Thoracic aorta (tissue), 2 donors: ENCODE measurements around the gene RBKS. TPM values are rescaled to one million over a fixed set of nuclear protein-coding genes. Genes with fewer than 3 reads are reported as not detected.

Source experiments
- ATAC-seq: fragments of 150-250 bp; one replicate; pipeline ENCODE4 v1.8.0; 2017; ENCODE audit warnings: low read depth; ENCODE audit not compliant: insufficient number of reproducible peaks, low FRiP score
- DNase-seq: peaks from one replicate; pipeline ENCODE4 v3.0.0-alpha.2; 2020; ENCODE audit warnings: low spot score
- H3K27ac ChIP-seq, 2 donors: fragments of 200-600 bp; sonication (generic); 1 replicate in 1 of 2; 2 replicates in 1 of 2; pipeline ENCODE4 v1.5.1; 2016; ENCODE audit warnings: mild to moderate bottlenecking in 2 of 2, moderate library complexity in 2 of 2
- H3K27me3 ChIP-seq: fragments of 200-600 bp; sonication (generic); replicated peaks from 2 replicates; pipeline ENCODE4 v1.6.0; 2016; ENCODE audit warnings: mild to moderate bottlenecking; ENCODE audit not compliant: insufficient read depth
- H3K36me3 ChIP-seq: fragments of 200-600 bp; sonication (generic); one replicate; pipeline ENCODE4 v1.5.1; 2016
- H3K4me1 ChIP-seq, 2 donors: fragments of 200-600 bp; sonication (generic); 1 replicate in 1 of 2; 2 replicates in 1 of 2; pipeline versions ENCODE4 v1.5.1 to v1.6.0; 2016; ENCODE audit warnings: low read depth in 2 of 2, mild to moderate bottlenecking in 1 of 2; ENCODE audit not compliant: control insufficient read depth in 1 of 2
- H3K4me3 ChIP-seq: fragments of 200-600 bp; sonication (generic); 2 replicates; pipeline ENCODE4 v1.5.1; 2016; ENCODE audit warnings: mild to moderate bottlenecking
- H3K9me3 ChIP-seq: fragments of 200-600 bp; sonication (generic); 2 replicates; pipeline ENCODE4 v1.5.1; 2016
- total RNA-seq, 2 donors: library from RNA; depleted of rRNA; stranded (reverse); fragments of >200 nt; gene quantifications; one replicate each; pipeline versions ENCODE4 v1.1.0 to v1.2.3, GENCODE V29; 2016
- TF ChIP-seq, protein P1 (sequence below): fragments of 200-600 bp; sonication (generic); IDR thresholded peaks from one replicate; pipeline ENCODE4 v1.5.1; 2019; ENCODE audit warnings: antibody characterized with exemption

RBKS gene
- total RNA-seq, 2 donors from 2014 or later: 3.1 to 5.0 TPM

GRCh38 chr2:27897717-27898116, 7.5 kb upstream of the RBKS start:
- peaks cover 7% of the 10 kb centered on the region for H3K36me3 ChIP-seq

GRCh38 chr2:27893006-27893405, 2.8 kb upstream of the RBKS start:
- Histone ChIP-seq H3K36me3 (peaks cover 7% of the 10 kb centered on the region), H3K27me3 (no peaks in the 10 kb centered on the region), H3K4me3 (no peak overlapping the region), H3K9me3 (no peaks in the 10 kb centered on the region), H3K4me1 (peaks cover 14 to 32% of the 10 kb centered on the region in 2 donors), H3K27ac (no peak overlapping the region)
- no peak for DNase-seq
- ATAC-seq: no peak
- TF ChIP-seq, protein P1, sequence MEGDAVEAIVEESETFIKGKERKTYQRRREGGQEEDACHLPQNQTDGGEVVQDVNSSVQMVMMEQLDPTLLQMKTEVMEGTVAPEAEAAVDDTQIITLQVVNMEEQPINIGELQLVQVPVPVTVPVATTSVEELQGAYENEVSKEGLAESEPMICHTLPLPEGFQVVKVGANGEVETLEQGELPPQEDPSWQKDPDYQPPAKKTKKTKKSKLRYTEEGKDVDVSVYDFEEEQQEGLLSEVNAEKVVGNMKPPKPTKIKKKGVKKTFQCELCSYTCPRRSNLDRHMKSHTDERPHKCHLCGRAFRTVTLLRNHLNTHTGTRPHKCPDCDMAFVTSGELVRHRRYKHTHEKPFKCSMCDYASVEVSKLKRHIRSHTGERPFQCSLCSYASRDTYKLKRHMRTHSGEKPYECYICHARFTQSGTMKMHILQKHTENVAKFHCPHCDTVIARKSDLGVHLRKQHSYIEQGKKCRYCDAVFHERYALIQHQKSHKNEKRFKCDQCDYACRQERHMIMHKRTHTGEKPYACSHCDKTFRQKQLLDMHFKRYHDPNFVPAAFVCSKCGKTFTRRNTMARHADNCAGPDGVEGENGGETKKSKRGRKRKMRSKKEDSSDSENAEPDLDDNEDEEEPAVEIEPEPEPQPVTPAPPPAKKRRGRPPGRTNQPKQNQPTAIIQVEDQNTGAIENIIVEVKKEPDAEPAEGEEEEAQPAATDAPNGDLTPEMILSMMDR: no peak

More at GRCh38 chr2:27897717-27898116, 7.5 kb upstream of the RBKS start:
- no peak overlapping the region for H3K27ac ChIP-seq
- no peaks in the 10 kb centered on the region for H3K4me1 ChIP-seq
- no peak overlapping the region for H3K4me3 ChIP-seq
- no peak for ATAC-seq
- TF ChIP-seq, protein P1: no peak
- no peaks in the 10 kb centered on the region for H3K27me3 ChIP-seq
- H3K9me3 ChIP-seq: no peaks in the 10 kb centered on the region
- no peak for DNase-seq

DNA sequence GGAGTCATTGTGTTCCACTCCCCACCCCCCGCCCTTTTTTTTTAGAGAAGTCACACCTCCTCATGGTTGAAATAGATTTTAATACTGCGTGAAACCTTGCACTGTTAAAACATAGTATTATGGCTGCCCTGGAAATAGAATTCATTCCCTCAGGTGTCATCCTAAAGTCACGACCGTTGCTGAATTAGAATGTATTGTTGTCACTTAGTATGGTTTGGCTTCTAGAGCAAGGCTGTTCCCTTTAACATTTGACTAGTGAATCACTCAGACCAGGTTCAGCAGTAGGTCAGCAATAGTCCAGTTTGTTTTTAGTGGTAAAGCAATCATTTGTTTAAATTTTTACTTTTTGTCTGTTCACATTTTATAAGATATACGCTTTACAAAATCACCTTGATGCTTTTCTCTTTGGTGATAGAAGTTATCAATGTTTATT, 1.5 kb upstream of the RBKS start:
- no peak for DNase-seq
- peaks cover 4% of the 10 kb centered on the region for H3K36me3 ChIP-seq
- peak overlapping the region in 1 of 2 donors; percentile 83 for H3K27ac ChIP-seq
- no peaks in the 10 kb centered on the region for H3K9me3 ChIP-seq
- H3K4me1 ChIP-seq: peaks cover 14 to 38% of the 10 kb centered on the region in 2 donors
- ATAC-seq: no peak
- H3K27me3 ChIP-seq: no peaks in the 10 kb centered on the region
- TF ChIP-seq, protein P1: no peak
- peak overlapping the region; percentile 80 for H3K4me3 ChIP-seq

GRCh38 chr2:27890924-27891672, 911 bp upstream of the RBKS start:
- TF ChIP-seq, protein P1: no peak
- Histone ChIP-seq H3K9me3 (no peaks in the 10 kb centered on the region), H3K4me3 (peak overlapping the region; percentile 80), H3K27me3 (no peaks in the 10 kb centered on the region), H3K36me3 (no peaks in the 10 kb centered on the region), H3K27ac (peak overlapping the region; percentile 83), H3K4me1 (peaks cover 14 to 38% of the 10 kb centered on the region in 2 donors)
- ATAC-seq (peak; percentile 60), DNase-seq (peak; percentile 82)

- TF ChIP-seq, protein P1: no peak
- peak overlapping the region; percentile 83 for H3K27ac ChIP-seq
- DNase-seq: no peak
- H3K9me3 ChIP-seq: no peaks in the 10 kb centered on the region
- no peak for ATAC-seq
- H3K4me3 ChIP-seq: peak overlapping the region; percentile 80
- no peaks in the 10 kb centered on the region for H3K36me3 ChIP-seq
- H3K27me3 ChIP-seq: no peaks in the 10 kb centered on the region
- H3K4me1 ChIP-seq: peaks cover 14 to 38% of the 10 kb centered on the region in 2 donors
Observed at GRCh38 chr2:27889774-27890145, 427 bp downstream of the RBKS start.
